Smooth muscle cell (in vitro differentiated cells): ENCODE data around the gene IFNE. TPM values are rescaled to one million over a fixed set of nuclear protein-coding genes. Genes with fewer than 3 reads are reported as not detected.

Experiments used
- DNase-seq: peaks from one replicate; lab custom pipeline; 2025; ENCODE audit not compliant: unreplicated experiment; lab: John Stamatoyannopoulos, UW
- H2AFZ ChIP-seq: fragments of 200-600 bp; sonication (generic); 2 replicates; pipeline ENCODE4 v1.6.0; 2016; ENCODE audit warnings: antibody characterized with exemption, low read depth, mild to moderate bottlenecking
- H3F3A ChIP-seq: fragments of 200-600 bp; sonication (generic); 2 replicates; pipeline ENCODE4 v1.6.0; 2017; ENCODE audit warnings: antibody characterized with exemption, low read depth
- H3K27ac ChIP-seq: fragments of 200-600 bp; sonication (generic); 2 replicates; pipeline ENCODE4 v1.5.1; 2016; ENCODE audit warnings: low read depth, mild to moderate bottlenecking
- H3K27me3 ChIP-seq: fragments of 200-600 bp; sonication (generic); 2 replicates; pipeline ENCODE4 v1.6.1; 2016; ENCODE audit warnings: low read depth, mild to moderate bottlenecking
- H3K36me3 ChIP-seq: fragments of 200-600 bp; sonication (generic); 2 replicates; pipeline ENCODE4 v1.5.1; 2016; ENCODE audit warnings: low read depth
- H3K4me1 ChIP-seq: fragments of 200-600 bp; sonication (generic); 2 replicates; pipeline ENCODE4 v1.5.1; 2016; ENCODE audit warnings: low read depth
- H3K4me2 ChIP-seq: fragments of 200-600 bp; sonication (generic); 2 replicates; pipeline ENCODE4 v1.6.0; 2016; ENCODE audit warnings: mild to moderate bottlenecking
- H3K4me3 ChIP-seq: fragments of 200-600 bp; sonication (generic); 2 replicates; pipeline ENCODE4 v1.5.1; 2016; ENCODE audit warnings: mild to moderate bottlenecking
- H3K79me2 ChIP-seq: fragments of 200-600 bp; sonication (generic); 2 replicates; pipeline ENCODE4 v1.6.0; 2016; ENCODE audit warnings: low read depth, mild to moderate bottlenecking
- H3K9ac ChIP-seq: fragments of 200-600 bp; sonication (generic); 2 replicates; pipeline ENCODE4 v1.6.0; 2016; ENCODE audit warnings: low read depth
- H3K9me3 ChIP-seq: fragments of 200-600 bp; sonication (generic); replicated peaks from 2 replicates; pipeline ENCODE4 v1.5.1; 2016; ENCODE audit warnings: low read depth
- H4K20me1 ChIP-seq: fragments of 200-600 bp; sonication (generic); 2 replicates; pipeline ENCODE4 v1.6.0; 2016; ENCODE audit warnings: low read depth
- CTCF ChIP-seq: fragments of 200-600 bp; sonication (generic); IDR thresholded peaks from 2 replicates; pipeline ENCODE4 v1.5.1; 2017; ENCODE audit warnings: borderline replicate concordance, mild to moderate bottlenecking, antibody characterized with exemption; ENCODE audit not compliant: insufficient read depth, poor library complexity, severe bottlenecking
- WGBS: methylation state at CpG from one replicate; pipeline ENCODE4 v1.1.7; 2016; ENCODE audit warnings: low lambda C conversion rate; 5-methylcytosine and 5-hydroxymethylcytosine counted together
- polyA plus RNA-seq: library from polyadenylated mRNA; unstranded; fragments of >200 nt; fragmentation: Nextera tagmentation; extraction: Ambion mirVana; gene quantifications from 2 replicates; pipeline ENCODE4 v1.2.1, GENCODE V29; 2016
- total RNA-seq: library from RNA; depleted of rRNA; stranded (reverse); fragments of >200 nt; gene quantifications from 2 replicates; pipeline ENCODE4 v1.2.3, GENCODE V29; 2014

IFNE gene
- total and polyA plus RNA-seq, 2 experiments from 2014 or later = 1.2 TPM; not detected in 1

GRCh38 chr9:21504113-21504512 is 22.0 kb upstream of the IFNE start:
- no peaks in the 10 kb centered on the region for H3K9me3 ChIP-seq
- WGBS = 97% methylated on average over 2 of the region's 2 CpGs
- H3K36me3 ChIP-seq = no peaks in the 10 kb centered on the region
- H3K4me2 ChIP-seq = no peak overlapping the region
- peaks cover 3% of the 10 kb centered on the region for H3F3A ChIP-seq
- H3K79me2 ChIP-seq = peaks cover 10% of the 10 kb centered on the region
- no peak overlapping the region for H3K4me3 ChIP-seq
- H3K27ac ChIP-seq = no peak overlapping the region
- DNase-seq = no peak
- no peaks in the 10 kb centered on the region for H3K4me1 ChIP-seq
- peaks cover 9% of the 10 kb centered on the region for H4K20me1 ChIP-seq
- H2AFZ ChIP-seq = no peak overlapping the region
- no peaks in the 10 kb centered on the region for H3K27me3 ChIP-seq
- no peak overlapping the region for H3K9ac ChIP-seq
- TF ChIP-seq CTCF = no peak

DNA sequence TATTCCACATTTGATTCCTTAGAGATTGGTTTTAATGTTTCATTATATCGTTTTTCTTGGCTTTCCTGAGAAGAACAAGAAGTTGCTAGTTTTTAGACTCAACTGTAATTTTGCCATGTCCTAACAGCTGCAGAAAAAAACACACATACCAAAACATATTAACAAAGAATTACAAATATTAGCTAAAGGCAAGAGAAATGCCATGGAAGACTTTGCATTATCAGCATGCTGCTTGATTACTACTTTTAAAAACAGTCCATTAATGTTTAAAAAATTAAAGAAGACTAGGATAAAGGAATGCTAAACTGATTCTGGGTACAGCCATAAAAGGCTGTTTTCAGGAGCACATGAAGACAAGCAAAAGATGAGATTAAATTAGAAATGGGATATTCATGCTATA is 20.5 kb upstream of the IFNE start:
- H3K4me3 ChIP-seq = no peak overlapping the region
- peaks cover 7% of the 10 kb centered on the region for H3K79me2 ChIP-seq
- peaks cover 3% of the 10 kb centered on the region for H3F3A ChIP-seq
- H3K9ac ChIP-seq = no peak overlapping the region
- H3K27me3 ChIP-seq = no peaks in the 10 kb centered on the region
- no peak overlapping the region for H3K4me2 ChIP-seq
- no peaks in the 10 kb centered on the region for H3K9me3 ChIP-seq
- no peaks in the 10 kb centered on the region for H3K4me1 ChIP-seq
- no peak overlapping the region for H2AFZ ChIP-seq
- H3K36me3 ChIP-seq = no peaks in the 10 kb centered on the region
- no peak overlapping the region for H3K27ac ChIP-seq
- no peak for TF ChIP-seq CTCF
- DNase-seq = no peak
- peaks cover 5% of the 10 kb centered on the region for H4K20me1 ChIP-seq
- 97% methylated on average over 1 of the region's 1 CpG for WGBS

DNA sequence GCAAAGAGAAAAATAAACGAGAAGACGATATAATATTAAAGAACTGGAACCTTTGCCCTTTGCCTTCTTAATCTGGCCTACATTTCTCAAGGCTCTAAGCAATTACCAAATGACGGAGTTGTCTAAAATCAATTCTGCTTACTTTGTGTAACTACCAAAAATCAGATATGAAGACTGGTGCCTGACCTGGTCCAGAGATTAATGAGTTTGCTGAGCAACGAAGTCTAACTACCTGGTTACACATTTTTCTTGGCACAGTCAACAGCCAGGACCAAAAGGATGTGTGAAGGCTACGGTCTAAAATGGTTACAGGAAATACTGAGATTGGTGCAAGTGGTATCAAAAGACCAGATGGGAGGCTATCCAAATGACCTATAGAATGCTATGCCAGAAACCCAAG is 17.8 kb upstream of the IFNE start:
- no peak overlapping the region for H3K9ac ChIP-seq
- no peaks in the 10 kb centered on the region for H3K4me1 ChIP-seq
- 92% methylated on average over 5 of the region's 5 CpGs for WGBS
- H2AFZ ChIP-seq = no peak overlapping the region
- no peaks in the 10 kb centered on the region for H4K20me1 ChIP-seq
- H3K27me3 ChIP-seq = no peaks in the 10 kb centered on the region
- H3K4me2 ChIP-seq = no peak overlapping the region
- no peak overlapping the region for H3K4me3 ChIP-seq
- H3F3A ChIP-seq = no peaks in the 10 kb centered on the region
- DNase-seq = no peak
- no peaks in the 10 kb centered on the region for H3K9me3 ChIP-seq
- H3K36me3 ChIP-seq = no peaks in the 10 kb centered on the region
- peaks cover 25% of the 10 kb centered on the region for H3K79me2 ChIP-seq
- no peak overlapping the region for H3K27ac ChIP-seq
- TF ChIP-seq CTCF = no peak

DNA sequence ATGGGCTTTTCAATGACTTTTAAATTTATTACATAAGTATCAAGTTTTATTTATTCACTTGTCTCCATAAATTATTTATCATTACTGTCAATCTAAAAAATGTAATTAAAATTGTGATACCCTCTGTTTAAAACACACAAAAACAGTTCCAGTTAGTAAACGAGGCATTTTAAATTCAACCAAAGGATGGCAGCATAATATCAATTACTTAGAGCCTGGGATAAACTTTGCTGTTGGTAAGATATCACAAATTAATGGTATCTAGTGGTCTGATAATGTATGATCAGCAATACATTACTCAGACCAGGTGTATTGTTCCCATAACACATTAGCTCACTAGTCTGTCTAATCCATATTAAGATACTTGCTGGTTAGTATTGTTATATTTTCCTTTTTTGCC is 9.6 kb upstream of the IFNE start:
- peaks cover 10% of the 10 kb centered on the region for H3K79me2 ChIP-seq
- no peak overlapping the region for H2AFZ ChIP-seq
- no peak for DNase-seq
- no peaks in the 10 kb centered on the region for H3K36me3 ChIP-seq
- no peak overlapping the region for H3K9ac ChIP-seq
- H3K27me3 ChIP-seq = no peaks in the 10 kb centered on the region
- H3K9me3 ChIP-seq = no peaks in the 10 kb centered on the region
- no peaks in the 10 kb centered on the region for H3F3A ChIP-seq
- no peak overlapping the region for H3K4me2 ChIP-seq
- WGBS = 77% methylated on average over 1 of the region's 1 CpG
- no peaks in the 10 kb centered on the region for H3K4me1 ChIP-seq
- TF ChIP-seq CTCF = peak; percentile 28
- H3K4me3 ChIP-seq = no peak overlapping the region
- peaks cover 10% of the 10 kb centered on the region for H4K20me1 ChIP-seq
- H3K27ac ChIP-seq = no peak overlapping the region
